Measurements from ENCODE around the gene MBTPS1. TPM values are rescaled to one million over a fixed set of nuclear protein-coding genes. Genes with fewer than 3 reads are reported as not detected.

The MBTPS1 gene
- total and polyA plus RNA-seq, 9 of the 15 experiments (the other 6 are each of a cell fraction or from before 2014, with no cell fraction given): 2.8 to 57.6 (median 43.8) TPM

GRCh38 chr16:84116720-84117493 lies at the start of gene MBTPS1 (continued):
- TF ChIP-seq NKRF (IDR thresholded peaks at IDR 0.05; ENCODE audit: borderline replicate concordance) (peak; percentile 67; the same call in 1 of the 2 replicates), MAX (CRISPR knock-in tag; IDR thresholded peaks at IDR 0.05) (peak; percentile 76), E2F3 (CRISPR knock-in tag; IDR thresholded peaks at IDR 0.05) (peak; percentile 37; the same call in 1 of the 2 replicates), NRF1 (conservative IDR thresholded peaks at IDR 0.05 in 1 of 2, IDR thresholded peaks at IDR 0.05 in 1 of 2) (peak; percentile 91 to 92), CHCHD3 (CRISPR knock-in tag; IDR thresholded peaks at IDR 0.05) (no peak), PCBP2 (IDR thresholded peaks at IDR 0.05; ENCODE audit: low read depth, low read length, poor library complexity, severe bottlenecking) (no peak), SAP30 (IDR thresholded peaks at IDR 0.05; ENCODE audit: borderline replicate concordance, insufficient read depth, low read depth, low read length, poor library complexity, severe bottlenecking) (peak; percentile 60), ZNF584 (CRISPR knock-in tag; IDR thresholded peaks at IDR 0.05; ENCODE audit: low read depth) (0 out of 2 replicates have a peak, but pooled peaks have one; percentile 15), LEF1 (IDR thresholded peaks at IDR 0.05) (no peak), ATF1 (CRISPR knock-in tag; IDR thresholded peaks at IDR 0.05) (no peak), ATF1 (tag; IDR thresholded peaks at IDR 0.05) (peak; percentile 83), TAF7 (tag; IDR thresholded peaks at IDR 0.05) (no peak; the same call in 1 of the 2 replicates), ZKSCAN1 (IDR thresholded peaks at IDR 0.05; ENCODE audit: low read depth, low read length) (peak; percentile 26; the same call in 1 of the 2 replicates), MAZ (CRISPR knock-in tag; conservative IDR thresholded peaks at IDR 0.05 in 1 of 2, IDR thresholded peaks at IDR 0.05 in 1 of 2) (peak; percentile 91 to 94; a peak in 3 of 4 replicates), FOXK2 (conservative IDR thresholded peaks at IDR 0.05 in 1 of 2, IDR thresholded peaks at IDR 0.05 in 1 of 2; ENCODE audit: low read depth in 2 of 2) (peak; percentile 98 to 99), ZNF121 (CRISPR knock-in tag; conservative IDR thresholded peaks at IDR 0.05) (no peak), NR0B1 (IDR thresholded peaks at IDR 0.05; ENCODE audit: partially characterized antibody) (no peak), FOXK1 (CRISPR knock-in tag; IDR thresholded peaks at IDR 0.05; ENCODE audit: borderline replicate concordance) (no peak), SAFB2 (IDR thresholded peaks at IDR 0.05; ENCODE audit: borderline replicate concordance, low read depth, low read length, severe bottlenecking) (no peak), RAD51 (IDR thresholded peaks at IDR 0.05; ENCODE audit: borderline replicate concordance, low read depth) (no peak), TOE1 (IDR thresholded peaks at IDR 0.05; ENCODE audit: borderline replicate concordance) (peak; percentile 65; the same call in 1 of the 2 replicates), TOE1 (CRISPR knock-in tag; IDR thresholded peaks at IDR 0.05; ENCODE audit: borderline replicate concordance, low read depth) (no peak), ZNF780A (CRISPR knock-in tag; IDR thresholded peaks at IDR 0.05) (no peak)
